Measurements from ENCODE around the gene IFT81. TPM values are rescaled to one million over a fixed set of nuclear protein-coding genes. Genes with fewer than 3 reads are reported as not detected.

Gene IFT81
- total and polyA plus RNA-seq, 2 experiments from 2014 or later, result 17.5 to 22.3 TPM

DNA sequence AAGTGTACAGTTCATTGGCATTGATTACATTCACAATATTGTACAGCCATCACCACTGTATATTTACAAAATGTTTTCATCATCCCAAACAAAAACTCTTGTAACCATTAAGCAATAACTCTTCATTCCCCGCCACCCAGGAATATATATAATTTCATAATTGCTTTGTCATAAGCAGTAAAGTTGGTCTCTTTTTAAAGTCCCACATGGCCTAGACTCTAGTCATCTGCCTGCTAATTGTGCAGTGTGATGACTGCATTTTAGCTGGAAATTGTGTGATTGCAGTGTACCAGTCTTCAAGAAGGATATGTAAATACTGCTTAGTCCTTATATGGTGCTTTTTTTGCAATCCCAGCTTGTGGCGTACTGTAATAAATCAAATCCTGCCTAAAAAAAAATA is 81.8 kb downstream of the IFT81 start:
- no peaks in the 10 kb centered on the region for H3K4me1 ChIP-seq (ENCODE audit: insufficient read depth)

More for the DNA sequence above, 81.8 kb downstream of the IFT81 start:
- Histone ChIP-seq H3K36me3 (ENCODE audit: insufficient read depth) (no peaks in the 10 kb centered on the region), H3K79me2 (replicated peaks; ENCODE audit: insufficient read depth) (no peaks in the 10 kb centered on the region), H4K20me1 (replicated peaks; ENCODE audit: insufficient read depth) (no peaks in the 10 kb centered on the region), H3K4me3 (no peak overlapping the region), H3K9me2 (ENCODE audit: insufficient read depth) (no peaks in the 10 kb centered on the region), H3F3A (replicated peaks; ENCODE audit: low read depth) (no peaks in the 10 kb centered on the region), H3K4me2 (no peak overlapping the region), H3K27me3 (ENCODE audit: insufficient read depth) (no peaks in the 10 kb centered on the region), H2AFZ (no peak overlapping the region), H3K27ac (ENCODE audit: low read depth) (no peak overlapping the region)
- H3K9me3 Mint-ChIP-seq, result no peaks in the 10 kb centered on the region
- no peaks in the 10 kb centered on the region for H3K4me1 Mint-ChIP-seq
- DNase-seq (ENCODE audit: low spot score), result no peak
- TF ChIP-seq, protein P1, sequence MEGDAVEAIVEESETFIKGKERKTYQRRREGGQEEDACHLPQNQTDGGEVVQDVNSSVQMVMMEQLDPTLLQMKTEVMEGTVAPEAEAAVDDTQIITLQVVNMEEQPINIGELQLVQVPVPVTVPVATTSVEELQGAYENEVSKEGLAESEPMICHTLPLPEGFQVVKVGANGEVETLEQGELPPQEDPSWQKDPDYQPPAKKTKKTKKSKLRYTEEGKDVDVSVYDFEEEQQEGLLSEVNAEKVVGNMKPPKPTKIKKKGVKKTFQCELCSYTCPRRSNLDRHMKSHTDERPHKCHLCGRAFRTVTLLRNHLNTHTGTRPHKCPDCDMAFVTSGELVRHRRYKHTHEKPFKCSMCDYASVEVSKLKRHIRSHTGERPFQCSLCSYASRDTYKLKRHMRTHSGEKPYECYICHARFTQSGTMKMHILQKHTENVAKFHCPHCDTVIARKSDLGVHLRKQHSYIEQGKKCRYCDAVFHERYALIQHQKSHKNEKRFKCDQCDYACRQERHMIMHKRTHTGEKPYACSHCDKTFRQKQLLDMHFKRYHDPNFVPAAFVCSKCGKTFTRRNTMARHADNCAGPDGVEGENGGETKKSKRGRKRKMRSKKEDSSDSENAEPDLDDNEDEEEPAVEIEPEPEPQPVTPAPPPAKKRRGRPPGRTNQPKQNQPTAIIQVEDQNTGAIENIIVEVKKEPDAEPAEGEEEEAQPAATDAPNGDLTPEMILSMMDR (conservative IDR thresholded peaks at IDR 0.05; ENCODE audit: low read depth in 2 of 2), result no peak
- TF ChIP-seq JUNB (IDR thresholded peaks at IDR 0.05; ENCODE audit: unreplicated experiment) (no peak), NANOG (IDR thresholded peaks at IDR 0.05; ENCODE audit: borderline replicate concordance) (no peak), EZH2phosphoT487 (IDR thresholded peaks at IDR 0.05; ENCODE audit: unreplicated experiment) (no peak), EZH2 (IDR thresholded peaks at IDR 0.05; ENCODE audit: low read depth, unreplicated experiment) (no peak), ZNF114 (CRISPR knock-in tag; IDR thresholded peaks at IDR 0.05) (no peak), POLR2AphosphoS5 (IDR thresholded peaks at IDR 0.05; ENCODE audit: low read depth) (no peak), CREB1 (CRISPR knock-in tag; IDR thresholded peaks at IDR 0.05; ENCODE audit: low read depth) (no peak), STAT1 (IDR thresholded peaks at IDR 0.05; ENCODE audit: unreplicated experiment) (no peak), ZNF331 (CRISPR knock-in tag; IDR thresholded peaks at IDR 0.05; ENCODE audit: low read depth) (no peak)
- TF ChIP-seq, protein P2, sequence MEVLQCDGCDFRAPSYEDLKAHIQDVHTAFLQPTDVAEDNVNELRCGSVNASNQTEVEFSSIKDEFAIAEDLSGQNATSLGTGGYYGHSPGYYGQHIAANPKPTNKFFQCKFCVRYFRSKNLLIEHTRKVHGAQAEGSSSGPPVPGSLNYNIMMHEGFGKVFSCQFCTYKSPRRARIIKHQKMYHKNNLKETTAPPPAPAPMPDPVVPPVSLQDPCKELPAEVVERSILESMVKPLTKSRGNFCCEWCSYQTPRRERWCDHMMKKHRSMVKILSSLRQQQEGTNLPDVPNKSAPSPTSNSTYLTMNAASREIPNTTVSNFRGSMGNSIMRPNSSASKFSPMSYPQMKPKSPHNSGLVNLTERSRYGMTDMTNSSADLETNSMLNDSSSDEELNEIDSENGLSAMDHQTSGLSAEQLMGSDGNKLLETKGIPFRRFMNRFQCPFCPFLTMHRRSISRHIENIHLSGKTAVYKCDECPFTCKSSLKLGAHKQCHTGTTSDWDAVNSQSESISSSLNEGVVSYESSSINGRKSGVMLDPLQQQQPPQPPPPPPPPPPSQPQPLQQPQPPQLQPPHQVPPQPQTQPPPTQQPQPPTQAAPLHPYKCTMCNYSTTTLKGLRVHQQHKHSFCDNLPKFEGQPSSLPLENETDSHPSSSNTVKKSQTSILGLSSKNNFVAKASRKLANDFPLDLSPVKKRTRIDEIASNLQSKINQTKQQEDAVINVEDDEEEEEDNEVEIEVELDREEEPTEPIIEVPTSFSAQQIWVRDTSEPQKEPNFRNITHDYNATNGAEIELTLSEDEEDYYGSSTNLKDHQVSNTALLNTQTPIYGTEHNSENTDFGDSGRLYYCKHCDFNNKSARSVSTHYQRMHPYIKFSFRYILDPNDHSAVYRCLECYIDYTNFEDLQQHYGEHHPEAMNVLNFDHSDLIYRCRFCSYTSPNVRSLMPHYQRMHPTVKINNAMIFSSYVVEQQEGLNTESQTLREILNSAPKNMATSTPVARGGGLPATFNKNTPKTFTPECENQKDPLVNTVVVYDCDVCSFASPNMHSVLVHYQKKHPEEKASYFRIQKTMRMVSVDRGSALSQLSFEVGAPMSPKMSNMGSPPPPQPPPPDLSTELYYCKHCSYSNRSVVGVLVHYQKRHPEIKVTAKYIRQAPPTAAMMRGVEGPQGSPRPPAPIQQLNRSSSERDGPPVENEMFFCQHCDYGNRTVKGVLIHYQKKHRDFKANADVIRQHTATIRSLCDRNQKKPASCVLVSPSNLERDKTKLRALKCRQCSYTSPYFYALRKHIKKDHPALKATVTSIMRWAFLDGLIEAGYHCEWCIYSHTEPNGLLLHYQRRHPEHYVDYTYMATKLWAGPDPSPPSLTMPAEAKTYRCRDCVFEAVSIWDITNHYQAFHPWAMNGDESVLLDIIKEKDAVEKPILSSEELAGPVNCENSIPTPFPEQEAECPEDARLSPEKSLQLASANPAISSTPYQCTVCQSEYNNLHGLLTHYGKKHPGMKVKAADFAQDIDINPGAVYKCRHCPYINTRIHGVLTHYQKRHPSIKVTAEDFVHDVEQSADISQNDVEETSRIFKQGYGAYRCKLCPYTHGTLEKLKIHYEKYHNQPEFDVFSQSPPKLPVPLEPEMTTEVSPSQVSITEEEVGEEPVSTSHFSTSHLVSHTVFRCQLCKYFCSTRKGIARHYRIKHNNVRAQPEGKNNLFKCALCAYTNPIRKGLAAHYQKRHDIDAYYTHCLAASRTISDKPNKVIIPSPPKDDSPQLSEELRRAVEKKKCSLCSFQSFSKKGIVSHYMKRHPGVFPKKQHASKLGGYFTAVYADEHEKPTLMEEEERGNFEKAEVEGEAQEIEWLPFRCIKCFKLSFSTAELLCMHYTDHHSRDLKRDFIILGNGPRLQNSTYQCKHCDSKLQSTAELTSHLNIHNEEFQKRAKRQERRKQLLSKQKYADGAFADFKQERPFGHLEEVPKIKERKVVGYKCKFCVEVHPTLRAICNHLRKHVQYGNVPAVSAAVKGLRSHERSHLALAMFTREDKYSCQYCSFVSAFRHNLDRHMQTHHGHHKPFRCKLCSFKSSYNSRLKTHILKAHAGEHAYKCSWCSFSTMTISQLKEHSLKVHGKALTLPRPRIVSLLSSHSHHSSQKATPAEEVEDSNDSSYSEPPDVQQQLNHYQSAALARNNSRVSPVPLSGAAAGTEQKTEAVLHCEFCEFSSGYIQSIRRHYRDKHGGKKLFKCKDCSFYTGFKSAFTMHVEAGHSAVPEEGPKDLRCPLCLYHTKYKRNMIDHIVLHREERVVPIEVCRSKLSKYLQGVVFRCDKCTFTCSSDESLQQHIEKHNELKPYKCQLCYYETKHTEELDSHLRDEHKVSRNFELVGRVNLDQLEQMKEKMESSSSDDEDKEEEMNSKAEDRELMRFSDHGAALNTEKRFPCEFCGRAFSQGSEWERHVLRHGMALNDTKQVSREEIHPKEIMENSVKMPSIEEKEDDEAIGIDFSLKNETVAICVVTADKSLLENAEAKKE (CRISPR knock-in tag; IDR thresholded peaks at IDR 0.05), result no peak
- TF ChIP-seq, protein P3, sequence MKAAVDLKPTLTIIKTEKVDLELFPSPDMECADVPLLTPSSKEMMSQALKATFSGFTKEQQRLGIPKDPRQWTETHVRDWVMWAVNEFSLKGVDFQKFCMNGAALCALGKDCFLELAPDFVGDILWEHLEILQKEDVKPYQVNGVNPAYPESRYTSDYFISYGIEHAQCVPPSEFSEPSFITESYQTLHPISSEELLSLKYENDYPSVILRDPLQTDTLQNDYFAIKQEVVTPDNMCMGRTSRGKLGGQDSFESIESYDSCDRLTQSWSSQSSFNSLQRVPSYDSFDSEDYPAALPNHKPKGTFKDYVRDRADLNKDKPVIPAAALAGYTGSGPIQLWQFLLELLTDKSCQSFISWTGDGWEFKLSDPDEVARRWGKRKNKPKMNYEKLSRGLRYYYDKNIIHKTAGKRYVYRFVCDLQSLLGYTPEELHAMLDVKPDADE (IDR thresholded peaks at IDR 0.05), result no peak
- TF ChIP-seq, protein P4, sequence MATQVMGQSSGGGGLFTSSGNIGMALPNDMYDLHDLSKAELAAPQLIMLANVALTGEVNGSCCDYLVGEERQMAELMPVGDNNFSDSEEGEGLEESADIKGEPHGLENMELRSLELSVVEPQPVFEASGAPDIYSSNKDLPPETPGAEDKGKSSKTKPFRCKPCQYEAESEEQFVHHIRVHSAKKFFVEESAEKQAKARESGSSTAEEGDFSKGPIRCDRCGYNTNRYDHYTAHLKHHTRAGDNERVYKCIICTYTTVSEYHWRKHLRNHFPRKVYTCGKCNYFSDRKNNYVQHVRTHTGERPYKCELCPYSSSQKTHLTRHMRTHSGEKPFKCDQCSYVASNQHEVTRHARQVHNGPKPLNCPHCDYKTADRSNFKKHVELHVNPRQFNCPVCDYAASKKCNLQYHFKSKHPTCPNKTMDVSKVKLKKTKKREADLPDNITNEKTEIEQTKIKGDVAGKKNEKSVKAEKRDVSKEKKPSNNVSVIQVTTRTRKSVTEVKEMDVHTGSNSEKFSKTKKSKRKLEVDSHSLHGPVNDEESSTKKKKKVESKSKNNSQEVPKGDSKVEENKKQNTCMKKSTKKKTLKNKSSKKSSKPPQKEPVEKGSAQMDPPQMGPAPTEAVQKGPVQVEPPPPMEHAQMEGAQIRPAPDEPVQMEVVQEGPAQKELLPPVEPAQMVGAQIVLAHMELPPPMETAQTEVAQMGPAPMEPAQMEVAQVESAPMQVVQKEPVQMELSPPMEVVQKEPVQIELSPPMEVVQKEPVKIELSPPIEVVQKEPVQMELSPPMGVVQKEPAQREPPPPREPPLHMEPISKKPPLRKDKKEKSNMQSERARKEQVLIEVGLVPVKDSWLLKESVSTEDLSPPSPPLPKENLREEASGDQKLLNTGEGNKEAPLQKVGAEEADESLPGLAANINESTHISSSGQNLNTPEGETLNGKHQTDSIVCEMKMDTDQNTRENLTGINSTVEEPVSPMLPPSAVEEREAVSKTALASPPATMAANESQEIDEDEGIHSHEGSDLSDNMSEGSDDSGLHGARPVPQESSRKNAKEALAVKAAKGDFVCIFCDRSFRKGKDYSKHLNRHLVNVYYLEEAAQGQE (IDR thresholded peaks at IDR 0.05; ENCODE audit: unreplicated experiment), result no peak
- H3K36me3 Mint-ChIP-seq (ENCODE audit: low read depth), result no peaks in the 10 kb centered on the region
- no peaks in the 10 kb centered on the region for H3K27me3 Mint-ChIP-seq (ENCODE audit: insufficient read depth, low read depth, poor library complexity)
- ATAC-seq, result no peak
- H3K4me3 Mint-ChIP-seq, result no peak overlapping the region
- H3K27ac Mint-ChIP-seq, result no peak overlapping the region

Data from GM23338 (cell line).